HepG2 (cell line): ENCODE measurements around the gene PDE6H.

Experiments
- MED1 ChIP-seq: sonication (generic); formaldehyde crosslinking; IDR thresholded peaks from 2 replicates; pipeline ENCODE4 v1.4.0; 2020; ENCODE audit warnings: missing genetic modification reagents
- PBX3 ChIP-seq: sonication (generic); formaldehyde crosslinking; IDR thresholded peaks from 2 replicates; pipeline ENCODE4 v1.8.1; 2023; ENCODE audit warnings: missing genetic modification reagents, inconsistent platforms, borderline replicate concordance

- TF ChIP-seq PBX3 (CRISPR knock-in tag) (no peak), MED1 (CRISPR knock-in tag) (no peak)
These were observed 19.8 kb downstream of the PDE6H start for GRCh38 chr12:14992673-14993072.
